Endothelial cell of umbilical vein (primary cell): ENCODE results near the gene TRIM17. TPM values are rescaled to one million over a fixed set of nuclear protein-coding genes. Genes with fewer than 3 reads are reported as not detected.

Source experiments
- BruUV-seq: library from RNA; stranded (reverse); fragments of 400-500 nt; replicated peaks from 2 replicates; lab custom pipeline; 2021; lab: Mats Ljungman, UMichigan
- CTCF ChIA-PET: fragments of 300-600, 350-600 bp; sonication (Branson Sonifier 250); formaldehyde crosslinking; loops from one replicate; lab custom pipeline; 2021; ENCODE audit warnings: antibody characterized with exemption, inconsistent platforms; lab: Charles Lee
- POLR2A ChIA-PET: fragments of 300-600, 350-600 bp; sonication (Branson Sonifier 250); formaldehyde crosslinking; loops from one replicate; lab custom pipeline; 2021; ENCODE audit warnings: antibody characterized with exemption, inconsistent platforms; lab: Charles Lee
- DNase-seq: peaks from one replicate; pipeline ENCODE4 v3.0.0-alpha.2; 2011; ENCODE audit warnings: low read depth, low spot score
- FAIRE-seq: peaks from 2 replicates; lab custom pipeline; 2011; peaks lifted over from hg19 to GRCh38; lab: Jason Lieb, UNC
- H2AFZ ChIP-seq: 2 replicates; pipeline ENCODE4 v1.6.0; 2012; ENCODE audit warnings: low read depth, low read length, control low read depth, inconsistent platforms
- H3K27ac ChIP-seq: 2 replicates; pipeline ENCODE4 v1.5.1; 2011; ENCODE audit warnings: low read depth, mild to moderate bottlenecking, control low read depth, low read length, moderate library complexity; ENCODE audit not compliant: insufficient read depth
- H3K27me3 ChIP-seq, 2 experiments: 2 replicates each; pipeline versions ENCODE4 v1.6.0 to v1.6.1; 2011; ENCODE audit warnings: low read length in 2 of 2, mixed read lengths in 1 of 2; ENCODE audit not compliant: control insufficient read depth in 2 of 2, insufficient read depth in 2 of 2
- H3K36me3 ChIP-seq, 2 experiments: 2 replicates in 1 of 2; 3 replicates in 1 of 2; pipeline ENCODE4 v1.5.1; 2011; ENCODE audit warnings: low read length in 2 of 2, mild to moderate bottlenecking in 1 of 2, moderate library complexity in 1 of 2; ENCODE audit not compliant: control insufficient read depth in 2 of 2, insufficient read depth in 2 of 2; ENCODE audit errors: extremely low read depth in 1 of 2
- H3K4me1 ChIP-seq: 3 replicates; pipeline ENCODE4 v1.5.1; 2011; ENCODE audit warnings: mild to moderate bottlenecking, low read length; ENCODE audit not compliant: control insufficient read depth, insufficient read depth; ENCODE audit errors: extremely low read depth
- H3K4me2 ChIP-seq: 2 replicates; pipeline ENCODE4 v1.6.1; 2011; ENCODE audit warnings: low read length, control low read depth, mixed read lengths; ENCODE audit not compliant: insufficient read depth
- H3K4me3 ChIP-seq, 3 experiments: fragments of 200-600 bp in 1 of 3; sonication (generic), shearing (Covaris generic) in 1 of 3; replicated peaks in 1 of 3; 2 replicates each; pipeline ENCODE4 v1.5.1; 2011 to 2016; ENCODE audit warnings: control low read depth in 3 of 3, low read length in 3 of 3, mild to moderate bottlenecking in 2 of 3, inconsistent platforms in 1 of 3, low read depth in 1 of 3, moderate library complexity in 1 of 3; ENCODE audit not compliant: insufficient read depth in 1 of 3
- H3K79me2 ChIP-seq: 2 replicates; pipeline ENCODE4 v1.6.0; 2012; ENCODE audit warnings: low read length, inconsistent platforms; ENCODE audit not compliant: control insufficient read depth, insufficient read depth
- H3K9ac ChIP-seq: replicated peaks from 2 replicates; pipeline ENCODE3; 2011; ENCODE audit warnings: low read length, control low read depth; ENCODE audit not compliant: insufficient read depth; ENCODE audit errors: extremely low read depth
- H3K9me1 ChIP-seq: replicated peaks from 3 replicates; pipeline ENCODE4 v1.6.0; 2011; ENCODE audit warnings: mild to moderate bottlenecking, low read length; ENCODE audit not compliant: control insufficient read depth, insufficient read depth; ENCODE audit errors: extremely low read depth
- H3K9me3 ChIP-seq: replicated peaks from 2 replicates; pipeline ENCODE4 v1.5.1; 2012; ENCODE audit warnings: low read length, inconsistent platforms; ENCODE audit not compliant: control insufficient read depth, insufficient read depth
- H4K20me1 ChIP-seq: replicated peaks from 2 replicates; pipeline ENCODE3; 2011; ENCODE audit warnings: mild to moderate bottlenecking, low read length; ENCODE audit not compliant: control insufficient read depth, insufficient read depth; ENCODE audit errors: extremely low read depth
- EZH2 ChIP-seq: IDR thresholded peaks from 2 replicates; pipeline ENCODE4 v1.6.1; 2012; ENCODE audit warnings: borderline replicate concordance, low read depth, mild to moderate bottlenecking, moderate library complexity, low read length, inconsistent platforms; ENCODE audit not compliant: severe bottlenecking
- FOS ChIP-seq: IDR thresholded peaks from 2 replicates; pipeline ENCODE4 v1.6.1; 2011; ENCODE audit warnings: mild to moderate bottlenecking, low read length, moderate library complexity, borderline replicate concordance; ENCODE audit not compliant: insufficient read depth
- GATA2 ChIP-seq: IDR thresholded peaks from 2 replicates; pipeline ENCODE4 v1.7.0; 2011; ENCODE audit warnings: low read depth, mild to moderate bottlenecking, moderate library complexity, mixed read lengths, low read length; ENCODE audit not compliant: insufficient read length, insufficient read depth
- JUN ChIP-seq: IDR thresholded peaks from 2 replicates; pipeline ENCODE4 v1.6.1; 2011; ENCODE audit warnings: borderline replicate concordance, low read depth; ENCODE audit not compliant: insufficient read length, insufficient read depth
- MAX ChIP-seq: IDR thresholded peaks from 2 replicates; pipeline ENCODE4 v1.6.1; 2011; ENCODE audit not compliant: insufficient read depth, insufficient read length
- MYC ChIP-seq: IDR thresholded peaks from one replicate; pipeline ENCODE4 v1.6.1; 2011; ENCODE audit warnings: mild to moderate bottlenecking, low read depth, low read length
- POLR2A ChIP-seq: IDR thresholded peaks from 2 replicates; pipeline ENCODE4 v1.6.1; 2012; ENCODE audit warnings: low read depth, mild to moderate bottlenecking, control low read depth, low read length
- POLR2AphosphoS5 ChIP-seq: IDR thresholded peaks from 2 replicates; pipeline ENCODE4 v1.6.1; 2012; ENCODE audit warnings: low read depth, mild to moderate bottlenecking, control low read depth, low read length, moderate library complexity; ENCODE audit not compliant: insufficient read depth
- dilution Hi-C: fragments of 300-500 bp; cut with MboI; formaldehyde crosslinking; loops from one replicate; pipeline ENCODE4 v1.15.0; 2019; ENCODE audit warnings: low sequenced_read_pairs; ENCODE audit not compliant: extremely low pct_ligation_motif_present
- intact Hi-C: fragments of 100-400 bp; cut with micrococcal nuclease; formaldehyde crosslinking; loops from one replicate; pipeline ENCODE4 v1.10.0; 2022
- polyA plus RNA-seq, 4 experiments: library from polyadenylated mRNA; depleted of rRNA in 3 of 4; stranded (reverse) in 3 of 4; unstranded in 1 of 4; fragments of >200 nt; gene quantifications; 2 replicates each; pipeline versions ENCODE4 v1.2.1 to v1.2.3, GENCODE V29; 2011 to 2012; ENCODE audit warnings: missing spikeins in 1 of 4
- total RNA-seq: library from RNA; stranded (reverse); gene quantifications from 2 replicates; pipeline ENCODE4 v1.2.3, GENCODE V29; 2021
- TF ChIP-seq, protein P1 (sequence below), 2 donors: IDR thresholded peaks; 1 replicate in 1 of 2; 2 replicates in 1 of 2; pipeline ENCODE4 v1.5.1; 2011; ENCODE audit warnings: low read length in 2 of 2, mild to moderate bottlenecking in 2 of 2, moderate library complexity in 2 of 2, control low read depth in 1 of 2, inconsistent platforms in 1 of 2, low read depth in 1 of 2; ENCODE audit not compliant: insufficient read depth in 1 of 2; ENCODE audit errors: extremely low read depth in 1 of 2

TRIM17 gene
- total and polyA plus RNA-seq, 2 donors (not counting 3 experiments of a cell fraction or from before 2014, with no cell fraction given), result not detected

GRCh38 chr1:228411121-228411520 lies 5.5 kb downstream of the TRIM17 start:
- no peaks in the 10 kb centered on the region for H3K36me3 ChIP-seq
- POLR2A ChIA-PET, result no interaction called here
- no peaks in the 10 kb centered on the region for H3K9me3 ChIP-seq
- H3K9me1 ChIP-seq, result no peaks in the 10 kb centered on the region
- no peak overlapping the region for H3K4me2 ChIP-seq
- H4K20me1 ChIP-seq, result no peaks in the 10 kb centered on the region
- H2AFZ ChIP-seq, result no peak overlapping the region
- H3K4me3 ChIP-seq, result no peak overlapping the region
- intact Hi-C loops (no loop called here), dilution Hi-C loops (no loop called here)
- peaks cover 6% of the 10 kb centered on the region for H3K4me1 ChIP-seq
- CTCF ChIA-PET, result interaction anchor here (0.9 kb wide), 1 partner anchor 18 kb away, joined by 3 read pairs; no protein-coding TSS in a partner anchor
- no peak overlapping the region for H3K9ac ChIP-seq
- BruUV-seq, result no TSS peak
- H3K79me2 ChIP-seq, result peaks cover 10% of the 10 kb centered on the region
- FAIRE-seq (no peak), DNase-seq (no peak)
- TF ChIP-seq MYC (no peak), POLR2AphosphoS5 (no peak), POLR2A (no peak), FOS (no peak)
- TF ChIP-seq, protein P1, sequence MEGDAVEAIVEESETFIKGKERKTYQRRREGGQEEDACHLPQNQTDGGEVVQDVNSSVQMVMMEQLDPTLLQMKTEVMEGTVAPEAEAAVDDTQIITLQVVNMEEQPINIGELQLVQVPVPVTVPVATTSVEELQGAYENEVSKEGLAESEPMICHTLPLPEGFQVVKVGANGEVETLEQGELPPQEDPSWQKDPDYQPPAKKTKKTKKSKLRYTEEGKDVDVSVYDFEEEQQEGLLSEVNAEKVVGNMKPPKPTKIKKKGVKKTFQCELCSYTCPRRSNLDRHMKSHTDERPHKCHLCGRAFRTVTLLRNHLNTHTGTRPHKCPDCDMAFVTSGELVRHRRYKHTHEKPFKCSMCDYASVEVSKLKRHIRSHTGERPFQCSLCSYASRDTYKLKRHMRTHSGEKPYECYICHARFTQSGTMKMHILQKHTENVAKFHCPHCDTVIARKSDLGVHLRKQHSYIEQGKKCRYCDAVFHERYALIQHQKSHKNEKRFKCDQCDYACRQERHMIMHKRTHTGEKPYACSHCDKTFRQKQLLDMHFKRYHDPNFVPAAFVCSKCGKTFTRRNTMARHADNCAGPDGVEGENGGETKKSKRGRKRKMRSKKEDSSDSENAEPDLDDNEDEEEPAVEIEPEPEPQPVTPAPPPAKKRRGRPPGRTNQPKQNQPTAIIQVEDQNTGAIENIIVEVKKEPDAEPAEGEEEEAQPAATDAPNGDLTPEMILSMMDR (IDR thresholded peaks at IDR 0.05; ENCODE audit: extremely low read depth in 1 of 2, insufficient read depth in 1 of 2, low read depth in 1 of 2, low read length in 2 of 2), result no peak
- peaks cover 14 to 15% of the 10 kb centered on the region in 2 experiments for H3K27me3 ChIP-seq
- H3K27ac ChIP-seq, result no peak overlapping the region

GRCh38 chr1:228410671-228411070 lies 6.0 kb downstream of the TRIM17 start:
- Histone ChIP-seq H3K4me3 (no peak overlapping the region), H3K9me3 (no peaks in the 10 kb centered on the region), H3K79me2 (peaks cover 14% of the 10 kb centered on the region), H4K20me1 (no peaks in the 10 kb centered on the region), H3K9me1 (no peaks in the 10 kb centered on the region), H2AFZ (no peak overlapping the region), H3K9ac (no peak overlapping the region), H3K4me1 (peaks cover 7% of the 10 kb centered on the region), H3K27ac (no peak overlapping the region), H3K36me3 (no peaks in the 10 kb centered on the region), H3K27me3 (peaks cover 10% of the 10 kb centered on the region in 2 experiments), H3K4me2 (no peak overlapping the region)
- no TSS peak for BruUV-seq
- TF ChIP-seq POLR2A (no peak), MYC (no peak), FOS (no peak), MAX (no peak), EZH2 (no peak), POLR2AphosphoS5 (no peak), GATA2 (no peak), JUN (no peak)
- TF ChIP-seq, protein P1 (IDR thresholded peaks at IDR 0.05; ENCODE audit: extremely low read depth in 1 of 2, insufficient read depth in 1 of 2, low read depth in 1 of 2, low read length in 2 of 2), result no peak
- dilution Hi-C loops (no loop called here), intact Hi-C loops (no loop called here)
- DNase-seq, result no peak
- FAIRE-seq, result no peak
- POLR2A ChIA-PET, result no interaction called here
- CTCF ChIA-PET, result no interaction called here
